GM12875 (cell line): Measurements from ENCODE around the gene MRPL43.

Experiments used
- H3K4me3 ChIP-seq: one replicate; pipeline ENCODE4 v1.5.1; 2011; ENCODE audit warnings: low read depth, low read length, control low read depth
- TF ChIP-seq, protein P1 (sequence below): IDR thresholded peaks from 2 replicates; pipeline ENCODE4 v1.5.1; 2011; ENCODE audit warnings: low read depth, mild to moderate bottlenecking, control low read depth, inconsistent platforms, low read length, moderate library complexity, borderline replicate concordance; ENCODE audit not compliant: insufficient read depth

The MRPL43 gene

DNA sequence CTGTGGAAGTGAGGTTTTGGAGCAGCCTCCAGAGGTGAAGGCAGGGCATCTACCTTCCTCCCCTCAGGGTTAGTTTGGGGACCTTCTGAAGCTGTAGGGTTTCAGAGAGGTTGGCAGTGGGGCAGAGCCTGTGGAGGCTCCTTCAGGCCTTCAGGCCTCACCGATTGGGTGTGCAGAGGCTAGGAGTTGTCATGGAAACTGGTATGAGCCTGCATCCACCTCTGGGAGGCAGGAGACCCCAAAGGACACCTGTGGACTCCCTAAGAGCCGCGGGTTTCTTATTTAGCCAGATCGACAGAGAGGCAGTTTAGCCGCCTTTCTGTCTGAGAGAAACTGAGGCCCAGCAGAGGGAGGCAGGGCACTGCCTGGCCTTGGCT, 14.3 kb upstream of the MRPL43 start:
- H3K4me3 ChIP-seq, result no peak overlapping the region
- TF ChIP-seq, protein P1, sequence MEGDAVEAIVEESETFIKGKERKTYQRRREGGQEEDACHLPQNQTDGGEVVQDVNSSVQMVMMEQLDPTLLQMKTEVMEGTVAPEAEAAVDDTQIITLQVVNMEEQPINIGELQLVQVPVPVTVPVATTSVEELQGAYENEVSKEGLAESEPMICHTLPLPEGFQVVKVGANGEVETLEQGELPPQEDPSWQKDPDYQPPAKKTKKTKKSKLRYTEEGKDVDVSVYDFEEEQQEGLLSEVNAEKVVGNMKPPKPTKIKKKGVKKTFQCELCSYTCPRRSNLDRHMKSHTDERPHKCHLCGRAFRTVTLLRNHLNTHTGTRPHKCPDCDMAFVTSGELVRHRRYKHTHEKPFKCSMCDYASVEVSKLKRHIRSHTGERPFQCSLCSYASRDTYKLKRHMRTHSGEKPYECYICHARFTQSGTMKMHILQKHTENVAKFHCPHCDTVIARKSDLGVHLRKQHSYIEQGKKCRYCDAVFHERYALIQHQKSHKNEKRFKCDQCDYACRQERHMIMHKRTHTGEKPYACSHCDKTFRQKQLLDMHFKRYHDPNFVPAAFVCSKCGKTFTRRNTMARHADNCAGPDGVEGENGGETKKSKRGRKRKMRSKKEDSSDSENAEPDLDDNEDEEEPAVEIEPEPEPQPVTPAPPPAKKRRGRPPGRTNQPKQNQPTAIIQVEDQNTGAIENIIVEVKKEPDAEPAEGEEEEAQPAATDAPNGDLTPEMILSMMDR, result no peak

DNA sequence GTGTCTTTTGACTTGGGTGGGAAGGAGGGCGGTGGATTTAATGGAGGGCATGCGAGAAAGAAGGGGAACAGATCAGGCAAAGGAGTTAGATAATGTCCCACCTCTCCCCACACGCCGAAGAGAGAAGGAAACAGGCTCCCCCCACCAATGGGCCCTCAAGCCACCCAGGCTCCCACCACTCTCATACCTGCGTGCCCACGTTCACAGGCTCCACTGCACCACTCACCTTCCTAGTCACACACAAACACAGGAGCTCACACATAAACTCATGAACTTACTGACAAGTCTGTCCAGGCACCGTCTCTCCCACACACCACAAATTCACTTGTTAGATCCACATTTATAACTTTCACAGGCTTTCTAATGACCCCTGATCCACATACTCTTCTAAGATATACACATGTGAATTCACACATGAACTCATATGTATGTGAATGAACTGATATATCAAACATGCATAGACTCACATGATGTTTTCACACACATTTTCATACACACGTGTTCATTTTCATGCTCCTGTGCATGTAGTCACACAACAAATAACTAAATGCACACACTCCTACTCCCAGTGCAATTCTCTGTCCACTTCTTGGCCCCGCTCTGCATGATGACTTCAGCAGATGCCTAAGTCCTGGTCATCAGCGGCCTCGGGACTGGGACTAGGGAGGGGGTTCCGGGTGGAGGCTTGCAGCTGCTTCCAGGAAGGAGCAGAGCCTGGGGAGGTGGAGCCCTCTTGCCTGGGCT, 13.8 kb upstream of the MRPL43 start:
- TF ChIP-seq, protein P1, result no peak
- H3K4me3 ChIP-seq, result peak overlapping the region; percentile 15

DNA sequence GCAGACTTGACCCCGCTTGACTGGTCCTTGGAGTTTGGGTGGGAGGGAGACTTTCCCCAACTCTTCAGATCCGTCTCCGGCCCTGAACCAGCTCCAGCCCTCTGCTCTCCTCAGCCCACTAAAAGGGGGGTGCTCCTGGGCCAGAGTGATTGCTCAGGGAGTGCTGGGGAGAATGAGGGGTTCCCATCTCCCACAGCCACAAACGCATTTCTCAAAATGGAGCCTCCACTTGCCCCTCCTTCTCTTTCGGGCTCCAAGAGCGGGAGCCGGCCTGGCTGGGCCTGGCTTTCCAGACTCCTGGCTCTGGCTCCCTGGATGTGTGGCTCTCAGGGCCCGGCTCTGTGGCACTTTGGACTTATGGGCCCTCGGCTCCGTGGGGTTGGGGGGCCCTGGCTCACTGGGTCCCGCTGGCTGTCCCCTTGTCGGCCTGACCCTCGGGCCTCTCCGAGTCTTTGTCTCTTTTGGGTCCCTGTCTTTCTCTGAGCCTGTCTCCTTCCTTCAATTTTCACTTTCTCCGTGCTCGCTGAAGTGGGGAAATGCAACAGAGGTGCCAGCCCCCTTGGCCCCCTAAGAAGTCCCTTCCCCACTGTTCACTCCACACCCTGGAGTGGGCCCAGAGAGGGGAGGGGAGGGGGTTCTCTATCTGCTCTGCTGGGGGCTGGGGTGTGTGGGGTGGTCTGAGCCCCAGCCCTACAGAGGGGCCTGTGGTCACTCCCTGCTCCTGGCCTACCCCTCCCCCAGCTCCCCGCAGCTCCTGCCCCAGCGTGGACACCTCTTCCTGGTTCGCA, 13.0 kb upstream of the MRPL43 start:
- TF ChIP-seq, protein P1, result no peak
- H3K4me3 ChIP-seq, result peak overlapping the region; percentile 89

GRCh38 chr10:100999742-101000126, 12.4 kb upstream of the MRPL43 start, which contains the start of gene LZTS2:
Gene LZTS2, plus strand, starts transcription at chr10:100999808. Its CDS starts 2,731 bp downstream, at chr10:101002539.
- peak within 1 kb of the TSS; percentile 89 for H3K4me3 ChIP-seq
- TF ChIP-seq, protein P1, result no peak

GRCh38 chr10:100998991-100999741, 11.9 kb upstream of the MRPL43 start:
- TF ChIP-seq, protein P1, result peak; percentile 94
- peak overlapping the region; percentile 89 for H3K4me3 ChIP-seq

DNA sequence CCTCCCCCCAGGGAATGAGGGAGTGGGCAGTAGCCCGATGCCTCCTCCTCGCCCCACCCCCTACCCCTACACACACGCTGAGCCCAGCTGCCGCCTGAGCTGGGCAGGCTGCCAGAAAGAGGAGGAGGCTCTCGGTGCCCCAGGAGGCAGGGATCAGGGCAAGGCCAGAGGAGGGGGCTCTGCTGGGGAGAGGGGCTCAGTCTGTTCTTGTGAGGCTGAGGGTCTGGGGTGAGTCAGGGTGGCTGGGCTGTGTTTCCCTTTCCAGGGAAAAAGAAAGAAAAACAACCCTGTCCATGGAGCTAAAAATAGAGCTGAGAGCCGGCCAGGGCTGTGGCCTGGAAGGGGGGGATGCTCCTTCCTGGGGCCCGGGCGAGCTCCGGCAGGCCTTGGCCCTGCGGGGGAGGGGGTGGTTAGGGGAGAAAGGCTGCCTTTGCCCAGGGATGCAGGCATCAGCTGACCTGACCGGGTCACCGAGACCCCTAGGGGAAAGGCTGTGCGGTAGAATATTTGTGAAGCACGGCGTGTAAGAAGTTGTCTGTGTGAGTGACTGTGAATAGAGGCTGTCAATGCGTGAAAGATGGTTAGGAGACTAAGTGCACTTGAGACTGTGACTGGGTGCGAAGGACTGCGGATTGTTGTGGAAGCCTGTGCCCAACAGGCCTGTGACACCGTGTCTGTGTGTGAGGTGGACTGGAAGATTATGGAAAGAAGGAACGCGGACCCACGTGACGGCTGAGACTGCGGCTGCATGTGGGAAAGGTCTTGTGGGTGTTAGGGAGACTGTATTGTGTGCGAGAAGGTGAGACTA, 11.1 kb upstream of the MRPL43 start:
- TF ChIP-seq, protein P1, result no peak
- H3K4me3 ChIP-seq, result peak overlapping the region; percentile 89
